Ovary (tissue), 9 donors: Measurements from ENCODE around the gene PPP1R2. TPM values are rescaled to one million over a fixed set of nuclear protein-coding genes. Genes with fewer than 3 reads are reported as not detected.
"Not testable (repeated sequence)": the region's sequence is repeated elsewhere in the genome, so short reads cannot be mapped to it uniquely, and the experiment has no call there.

Experiments used
- DNase-seq, 5 donors: peaks; one replicate each; pipeline ENCODE4 v3.0.0-alpha.2; 2019 to 2020
- H3K27ac ChIP-seq, 2 donors: fragments of 200-600 bp; one replicate each; pipeline versions ENCODE4 v1.5.1 to v1.8.0; 2019 to 2022
- H3K27me3 ChIP-seq: fragments of 200-600 bp; one replicate; pipeline ENCODE4 v1.8.0; 2022
- H3K36me3 ChIP-seq: fragments of 200-600 bp; sonication (generic); one replicate; pipeline ENCODE4 v1.5.1; 2019
- H3K4me1 ChIP-seq: one replicate; pipeline ENCODE4 v1.8.1; 2013; ENCODE audit warnings: mild to moderate bottlenecking, moderate library complexity; ENCODE audit not compliant: insufficient read depth
- H3K4me3 ChIP-seq: fragments of 200-600 bp; sonication (generic); one replicate; pipeline ENCODE4 v1.5.1; 2017
- H3K9me3 ChIP-seq, 2 donors: fragments of 200-600 bp in 1 of 2; sonication (generic) in 1 of 2; one replicate each; pipeline versions ENCODE4 v1.5.1 to v1.8.1; 2013 to 2019; ENCODE audit warnings: mild to moderate bottlenecking in 1 of 2, moderate library complexity in 1 of 2
- CTCF ChIP-seq, 3 donors: fragments of 450-650 bp in 2 of 3; fragments of 200-600 bp in 1 of 3; IDR thresholded peaks; one replicate each; pipeline versions ENCODE4 v1.5.1 to v1.8.0; 2016 to 2022; ENCODE audit warnings: antibody characterized with exemption in 3 of 3, mild to moderate bottlenecking in 1 of 3
- EP300 ChIP-seq: sonication (generic); formaldehyde crosslinking; IDR thresholded peaks from one replicate; pipeline ENCODE4 v1.6.1; 2017; ENCODE audit warnings: antibody characterized with exemption
- POLR2A ChIP-seq: fragments of 450-650 bp; IDR thresholded peaks from one replicate; pipeline ENCODE4 v1.6.1; 2017; ENCODE audit warnings: antibody characterized with exemption, mild to moderate bottlenecking, moderate library complexity
- WGBS, 3 donors: extraction: QIAGEN DNeasy Blood & Tissue Kit in 1 of 3; methylation state at CpG; one replicate each; pipeline versions ENCODE4 v1.1.5 to v1.1.7; 2013 to 2017; 5-methylcytosine and 5-hydroxymethylcytosine counted together
- intact Hi-C, 4 donors: fragments of 100-400 bp; cut with DNase I; formaldehyde crosslinking; loops; one replicate each; pipeline versions ENCODE4 v1.11.0 to v1.15.1; 2022 to 2023
- polyA plus RNA-seq, 2 donors: library from polyadenylated mRNA; stranded (reverse); fragments of 200-250 nt in 1 of 2; fragments of 350-450 nt in 1 of 2; fragmentation: Illumina TruSeq in 1 of 2; extraction: RNeasy Lipid Tissue Mini Kit (QIAGEN cat#74804) in 1 of 2; gene quantifications; one replicate each; pipeline ENCODE4 v1.2.3, GENCODE V29; 2013 to 2014
- total RNA-seq, 7 donors: library from RNA; depleted of rRNA in 2 of 7; stranded (reverse); fragments of >200 nt in 2 of 7; fragmentation: NEBNext Ultra II Directional in 3 of 7; extraction: Animal tissue kit (Norgen Biotek cat#: 25700) in 3 of 7; gene quantifications; one replicate each; pipeline versions ENCODE4 v1.1.0 to v1.2.4, GENCODE V29; 2016 to 2023
- donor health status: DM: no; HTN: no; CAD: no; lungs with moderate emphysema.
- donor health status: DM: no; HTN: no; CAD: no.
- donor health status: Bipolar disorder and iron deficiency.
- donor health status: DM: yes; HTN: yes; CAD: no.
- donor health status: DM: no; HTN: no; CAD: no.
- donor health status: DM: yes; HTN: yes; CAD: no.

The PPP1R2 gene
- total and polyA plus RNA-seq, 9 donors: 22.5 to 50.2 (median 40.6) TPM

GRCh38 chr3:195475614-195476013, 67.5 kb downstream of the PPP1R2 start:
- H3K27ac ChIP-seq: no peak overlapping the region
- DNase-seq: no peak
- intact Hi-C loops: no loop called here
- TF ChIP-seq CTCF (IDR thresholded peaks at IDR 0.05) (no peak), POLR2A (no peak), EP300 (no peak)
- peaks cover 1% of the 10 kb centered on the region for H3K4me1 ChIP-seq
- no peaks in the 10 kb centered on the region for H3K36me3 ChIP-seq
- H3K27me3 ChIP-seq: no peaks in the 10 kb centered on the region
- no peaks in the 10 kb centered on the region for H3K9me3 ChIP-seq
- no peak overlapping the region for H3K4me3 ChIP-seq
- 93% methylated on average over 3 of the region's 3 CpGs for WGBS, 3 donors

GRCh38 chr3:195475116-195475515, 68.0 kb downstream of the PPP1R2 start:
- 84 to 92% (median 87%) methylated on average over 8 of the region's 8 CpGs for WGBS, 3 donors
- H3K36me3 ChIP-seq, H3K4me1 ChIP-seq, H3K27ac ChIP-seq, intact Hi-C loops, H3K9me3 ChIP-seq, H3K27me3 ChIP-seq, DNase-seq, H3K4me3 ChIP-seq: not testable (repeated sequence)

GRCh38 chr3:195468841-195469240, 74.3 kb downstream of the PPP1R2 start:
- WGBS, 3 donors: 93 to 98% (median 95%) methylated on average over 4 of the region's 4 CpGs
- Histone ChIP-seq H3K27me3 (no peaks in the 10 kb centered on the region), H3K36me3 (no peaks in the 10 kb centered on the region), H3K4me3 (no peak overlapping the region), H3K4me1 (peaks cover 3% of the 10 kb centered on the region), H3K27ac (no peak overlapping the region), H3K9me3 (no peaks in the 10 kb centered on the region)
- intact Hi-C loops: no loop called here
- DNase-seq: no peak
- no peak for TF ChIP-seq EP300
- no peak for TF ChIP-seq CTCF (IDR thresholded peaks at IDR 0.05)
- TF ChIP-seq POLR2A: no peak

- intact Hi-C loops: no loop called here
- Histone ChIP-seq H3K27me3 (no peaks in the 10 kb centered on the region), H3K4me1 (peaks cover 3% of the 10 kb centered on the region), H3K9me3 (no peaks in the 10 kb centered on the region), H3K27ac (no peak overlapping the region), H3K36me3 (no peaks in the 10 kb centered on the region), H3K4me3 (no peak overlapping the region)
- no peak for DNase-seq
- TF ChIP-seq POLR2A (no peak), EP300 (no peak), CTCF (IDR thresholded peaks at IDR 0.05) (no peak)
- WGBS, 3 donors: 63 to 93% (median 81%) methylated on average over 4 of the region's 4 CpGs
Measured at GRCh38 chr3:195468391-195468776, 74.7 kb downstream of the PPP1R2 start.

GRCh38 chr3:195467641-195468390, 75.3 kb downstream of the PPP1R2 start:
- intact Hi-C loops: no loop called here
- no peak for TF ChIP-seq POLR2A
- no peak for TF ChIP-seq EP300
- TF ChIP-seq CTCF (IDR thresholded peaks at IDR 0.05): no peak
- H3K9me3 ChIP-seq: no peaks in the 10 kb centered on the region
- H3K27ac ChIP-seq: no peak overlapping the region
- H3K4me3 ChIP-seq: no peak overlapping the region
- H3K36me3 ChIP-seq: no peaks in the 10 kb centered on the region
- no peaks in the 10 kb centered on the region for H3K27me3 ChIP-seq
- whole genome bisulfite sequencing, 3 donors: 90 to 97% (median 94%) methylated on average over 5 of the region's 5 CpGs
- DNase-seq: no peak
- peaks cover 3% of the 10 kb centered on the region for H3K4me1 ChIP-seq
